Smooth muscle cell (in vitro differentiated cells): ENCODE results near the gene MED15. TPM values are rescaled to one million over a fixed set of nuclear protein-coding genes. Genes with fewer than 3 reads are reported as not detected.

Experiments used
- DNase-seq: peaks from one replicate; lab custom pipeline; 2025; ENCODE audit not compliant: unreplicated experiment; lab: John Stamatoyannopoulos, UW
- H2AFZ ChIP-seq: fragments of 200-600 bp; sonication (generic); 2 replicates; pipeline ENCODE4 v1.6.0; 2016; ENCODE audit warnings: antibody characterized with exemption, low read depth, mild to moderate bottlenecking
- H3F3A ChIP-seq: fragments of 200-600 bp; sonication (generic); 2 replicates; pipeline ENCODE4 v1.6.0; 2017; ENCODE audit warnings: antibody characterized with exemption, low read depth
- H3K27ac ChIP-seq: fragments of 200-600 bp; sonication (generic); 2 replicates; pipeline ENCODE4 v1.5.1; 2016; ENCODE audit warnings: low read depth, mild to moderate bottlenecking
- H3K27me3 ChIP-seq: fragments of 200-600 bp; sonication (generic); 2 replicates; pipeline ENCODE4 v1.6.1; 2016; ENCODE audit warnings: low read depth, mild to moderate bottlenecking
- H3K36me3 ChIP-seq: fragments of 200-600 bp; sonication (generic); 2 replicates; pipeline ENCODE4 v1.5.1; 2016; ENCODE audit warnings: low read depth
- H3K4me1 ChIP-seq: fragments of 200-600 bp; sonication (generic); 2 replicates; pipeline ENCODE4 v1.5.1; 2016; ENCODE audit warnings: low read depth
- H3K4me2 ChIP-seq: fragments of 200-600 bp; sonication (generic); 2 replicates; pipeline ENCODE4 v1.6.0; 2016; ENCODE audit warnings: mild to moderate bottlenecking
- H3K4me3 ChIP-seq: fragments of 200-600 bp; sonication (generic); 2 replicates; pipeline ENCODE4 v1.5.1; 2016; ENCODE audit warnings: mild to moderate bottlenecking
- H3K79me2 ChIP-seq: fragments of 200-600 bp; sonication (generic); 2 replicates; pipeline ENCODE4 v1.6.0; 2016; ENCODE audit warnings: low read depth, mild to moderate bottlenecking
- H3K9ac ChIP-seq: fragments of 200-600 bp; sonication (generic); 2 replicates; pipeline ENCODE4 v1.6.0; 2016; ENCODE audit warnings: low read depth
- H3K9me3 ChIP-seq: fragments of 200-600 bp; sonication (generic); replicated peaks from 2 replicates; pipeline ENCODE4 v1.5.1; 2016; ENCODE audit warnings: low read depth
- H4K20me1 ChIP-seq: fragments of 200-600 bp; sonication (generic); 2 replicates; pipeline ENCODE4 v1.6.0; 2016; ENCODE audit warnings: low read depth
- WGBS: methylation state at CpG from one replicate; pipeline ENCODE4 v1.1.7; 2016; ENCODE audit warnings: low lambda C conversion rate; 5-methylcytosine and 5-hydroxymethylcytosine counted together
- polyA plus RNA-seq: library from polyadenylated mRNA; unstranded; fragments of >200 nt; fragmentation: Nextera tagmentation; extraction: Ambion mirVana; gene quantifications from 2 replicates; pipeline ENCODE4 v1.2.1, GENCODE V29; 2016
- total RNA-seq: library from RNA; depleted of rRNA; stranded (reverse); fragments of >200 nt; gene quantifications from 2 replicates; pipeline ENCODE4 v1.2.3, GENCODE V29; 2014
- TF ChIP-seq, protein P1 (sequence below): fragments of 200-600 bp; sonication (generic); IDR thresholded peaks from 2 replicates; pipeline ENCODE4 v1.5.1; 2017; ENCODE audit warnings: borderline replicate concordance, mild to moderate bottlenecking, antibody characterized with exemption; ENCODE audit not compliant: insufficient read depth, poor library complexity, severe bottlenecking

MED15 gene
- total and polyA plus RNA-seq, 2 experiments from 2014 or later, result 25.3 to 70.5 TPM

DNA sequence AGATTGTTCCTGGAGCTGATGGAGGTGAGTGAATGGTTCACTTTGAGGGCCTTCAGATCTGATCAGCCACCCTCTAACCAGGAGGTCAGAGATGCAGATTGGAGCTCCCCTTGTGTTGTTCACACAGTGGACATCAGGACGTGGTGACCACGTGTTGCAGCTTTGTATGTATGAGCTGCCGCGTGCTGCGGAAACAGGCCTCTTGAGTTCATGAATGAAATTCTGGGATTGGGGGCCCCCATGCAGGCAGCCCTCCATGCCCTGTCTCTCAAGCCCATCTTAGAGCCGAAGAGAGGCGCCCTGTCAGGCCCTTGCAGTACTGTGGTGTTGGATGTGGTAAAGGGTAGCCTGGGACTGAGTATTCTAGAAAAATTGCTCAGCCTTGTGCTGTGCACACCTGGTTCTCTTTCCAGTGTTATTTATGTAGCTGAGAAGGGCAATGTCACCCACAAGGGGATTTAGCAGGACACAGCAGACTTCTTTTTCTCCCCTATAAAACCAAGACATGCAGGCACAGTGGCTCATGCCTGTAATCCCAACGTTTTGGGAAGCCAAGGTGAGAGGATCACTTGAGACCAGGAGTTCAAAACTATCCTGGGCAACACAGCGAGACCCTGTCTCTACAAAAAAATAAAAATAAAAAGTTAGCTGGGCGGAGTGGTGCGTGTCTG lies 64.9 kb downstream of the MED15 start:
- TF ChIP-seq, protein P1, sequence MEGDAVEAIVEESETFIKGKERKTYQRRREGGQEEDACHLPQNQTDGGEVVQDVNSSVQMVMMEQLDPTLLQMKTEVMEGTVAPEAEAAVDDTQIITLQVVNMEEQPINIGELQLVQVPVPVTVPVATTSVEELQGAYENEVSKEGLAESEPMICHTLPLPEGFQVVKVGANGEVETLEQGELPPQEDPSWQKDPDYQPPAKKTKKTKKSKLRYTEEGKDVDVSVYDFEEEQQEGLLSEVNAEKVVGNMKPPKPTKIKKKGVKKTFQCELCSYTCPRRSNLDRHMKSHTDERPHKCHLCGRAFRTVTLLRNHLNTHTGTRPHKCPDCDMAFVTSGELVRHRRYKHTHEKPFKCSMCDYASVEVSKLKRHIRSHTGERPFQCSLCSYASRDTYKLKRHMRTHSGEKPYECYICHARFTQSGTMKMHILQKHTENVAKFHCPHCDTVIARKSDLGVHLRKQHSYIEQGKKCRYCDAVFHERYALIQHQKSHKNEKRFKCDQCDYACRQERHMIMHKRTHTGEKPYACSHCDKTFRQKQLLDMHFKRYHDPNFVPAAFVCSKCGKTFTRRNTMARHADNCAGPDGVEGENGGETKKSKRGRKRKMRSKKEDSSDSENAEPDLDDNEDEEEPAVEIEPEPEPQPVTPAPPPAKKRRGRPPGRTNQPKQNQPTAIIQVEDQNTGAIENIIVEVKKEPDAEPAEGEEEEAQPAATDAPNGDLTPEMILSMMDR, result no peak
- H3K36me3 ChIP-seq, result peaks cover 9% of the 10 kb centered on the region
- H3F3A ChIP-seq, result peaks cover 24% of the 10 kb centered on the region
- no peak overlapping the region for H3K9ac ChIP-seq
- no peak overlapping the region for H3K4me3 ChIP-seq
- H2AFZ ChIP-seq, result no peak overlapping the region
- no peaks in the 10 kb centered on the region for H3K9me3 ChIP-seq
- no peaks in the 10 kb centered on the region for H3K27me3 ChIP-seq
- H3K4me2 ChIP-seq, result no peak overlapping the region
- peaks cover 98% of the 10 kb centered on the region for H4K20me1 ChIP-seq
- H3K4me1 ChIP-seq, result no peaks in the 10 kb centered on the region
- WGBS, result 97% methylated on average over 11 of the region's 11 CpGs
- DNase-seq, result no peak
- H3K79me2 ChIP-seq, result peaks cover 26% of the 10 kb centered on the region
- H3K27ac ChIP-seq, result no peak overlapping the region

DNA sequence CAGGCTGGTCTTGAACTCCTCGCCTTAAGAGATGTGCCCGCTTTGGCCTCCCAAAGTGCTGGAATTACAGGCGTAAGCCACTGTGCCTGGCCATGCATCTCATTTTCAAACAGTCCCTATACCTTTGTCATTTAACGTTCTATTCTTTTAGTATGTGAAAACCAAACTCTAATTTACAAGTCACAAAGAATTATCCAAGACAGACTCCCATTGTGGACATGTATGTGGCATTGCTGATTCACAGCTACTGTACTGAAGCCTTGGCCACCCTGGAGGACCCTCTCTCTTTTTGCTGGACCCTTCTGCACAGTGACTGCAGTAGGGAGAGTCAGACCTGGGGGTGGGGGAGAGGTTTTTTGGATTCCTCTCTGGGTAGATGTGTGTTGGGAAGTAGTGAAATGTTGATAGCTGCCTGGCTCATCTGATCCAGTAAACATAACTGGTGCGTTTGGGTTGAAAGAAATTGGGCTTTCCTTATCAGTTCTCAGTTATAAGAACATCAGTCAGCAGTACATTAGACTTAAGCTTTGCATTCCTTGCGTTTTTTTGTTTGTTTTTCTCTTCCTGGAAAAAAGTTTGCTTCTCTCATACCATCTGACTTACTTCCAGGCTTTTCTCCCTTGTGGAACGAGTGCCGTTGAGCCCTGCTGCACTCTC lies 65.9 kb downstream of the MED15 start:
- Histone ChIP-seq H3K36me3 (peaks cover 9% of the 10 kb centered on the region), H2AFZ (no peak overlapping the region), H4K20me1 (peaks cover 98% of the 10 kb centered on the region), H3K27ac (no peak overlapping the region), H3K9me3 (no peaks in the 10 kb centered on the region), H3K4me1 (no peaks in the 10 kb centered on the region), H3K4me2 (no peak overlapping the region), H3K79me2 (peaks cover 26% of the 10 kb centered on the region), H3K9ac (no peak overlapping the region), H3K27me3 (no peaks in the 10 kb centered on the region), H3K4me3 (no peak overlapping the region), H3F3A (peaks cover 18% of the 10 kb centered on the region)
- TF ChIP-seq, protein P1, result no peak
- 78% methylated on average over 8 of the region's 8 CpGs for WGBS
- DNase-seq, result no peak

DNA sequence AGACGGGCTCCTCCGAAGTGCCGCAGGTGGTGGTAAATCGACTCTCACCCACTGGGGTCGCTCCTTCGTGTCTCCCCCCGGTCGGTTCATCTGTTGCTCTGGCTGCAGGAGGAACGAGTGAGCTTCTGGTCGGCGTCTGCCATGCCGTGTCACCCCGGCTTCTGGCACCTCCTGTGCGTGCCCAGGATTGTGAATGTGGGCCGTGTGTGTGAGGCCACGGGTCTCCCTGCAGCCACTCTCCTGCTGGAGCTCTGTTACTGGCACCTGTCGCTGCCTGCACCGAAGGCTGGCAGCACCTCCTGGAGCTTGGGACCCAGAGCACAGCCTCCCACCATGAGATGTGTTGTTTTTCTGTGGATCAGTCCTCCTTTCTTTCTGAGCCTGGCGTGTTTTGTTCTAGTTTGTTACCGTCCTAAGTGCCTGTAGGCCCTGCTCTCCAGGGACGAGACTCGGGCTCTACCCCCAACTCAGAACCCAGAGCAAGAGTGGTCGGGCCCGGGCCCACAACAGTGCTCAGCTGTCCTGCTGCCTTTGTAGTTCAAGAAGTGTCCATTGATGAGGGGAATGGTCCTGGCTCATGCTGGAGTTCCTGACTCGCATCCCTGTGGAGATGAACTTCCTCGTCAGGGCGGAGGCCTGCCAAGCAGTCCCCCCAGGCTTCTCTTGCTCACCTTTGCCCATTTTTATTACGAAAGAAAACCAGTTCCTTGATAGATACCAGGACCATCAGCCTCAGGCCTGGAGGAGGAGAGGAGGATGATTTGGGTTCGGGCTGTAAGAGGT lies 66.6 kb downstream of the MED15 start:
- DNase-seq, result no peak
- peaks cover 9% of the 10 kb centered on the region for H3K36me3 ChIP-seq
- peaks cover 15% of the 10 kb centered on the region for H3F3A ChIP-seq
- no peaks in the 10 kb centered on the region for H3K4me1 ChIP-seq
- no peaks in the 10 kb centered on the region for H3K27me3 ChIP-seq
- H3K9me3 ChIP-seq, result no peaks in the 10 kb centered on the region
- no peak overlapping the region for H3K4me2 ChIP-seq
- no peak overlapping the region for H3K4me3 ChIP-seq
- H4K20me1 ChIP-seq, result peaks cover 99% of the 10 kb centered on the region
- H3K9ac ChIP-seq, result no peak overlapping the region
- 94% methylated on average over 29 of the region's 29 CpGs for WGBS
- H2AFZ ChIP-seq, result no peak overlapping the region
- TF ChIP-seq, protein P1, result no peak
- peaks cover 28% of the 10 kb centered on the region for H3K79me2 ChIP-seq
- H3K27ac ChIP-seq, result no peak overlapping the region
